B cell (primary cell): ENCODE data around the gene AP2S1. TPM values are rescaled to one million over a fixed set of nuclear protein-coding genes. Genes with fewer than 3 reads are reported as not detected.

Experiments
- ATAC-seq: fragments of 200-7000 bp; cut with Tn5 transposase; one replicate; pipeline ENCODE4 v1.10.0; 2021; ENCODE audit warnings: low read depth, mild to moderate bottlenecking, moderate number of reproducible peaks, moderate library complexity
- CTCF ChIA-PET: fragments of 350-600 bp; sonication (Branson Sonifier 250); formaldehyde crosslinking; loops from one replicate; lab custom pipeline; 2021; ENCODE audit warnings: antibody characterized with exemption, inconsistent platforms; lab: Charles Lee
- POLR2A ChIA-PET: fragments of 350-600 bp; sonication (Branson Sonifier 250); formaldehyde crosslinking; loops from one replicate; lab custom pipeline; 2021; ENCODE audit warnings: antibody characterized with exemption; lab: Charles Lee
- DNase-seq: peaks from one replicate; pipeline ENCODE4 v3.0.0; 2013
- H2AFZ ChIP-seq: 2 replicates; pipeline ENCODE4 v1.6.1; 2012; ENCODE audit warnings: mild to moderate bottlenecking, low read depth, low read length; ENCODE audit not compliant: insufficient read depth, poor library complexity, severe bottlenecking
- H3K27ac ChIP-seq, 2 donors: 1 replicate in 1 of 2; 2 replicates in 1 of 2; pipeline ENCODE4 v1.5.1; 2012 to 2013; ENCODE audit warnings: low read length in 2 of 2, mild to moderate bottlenecking in 2 of 2, moderate library complexity in 1 of 2
- H3K27me3 ChIP-seq, 4 experiments: fragments of 200-600 bp in 1 of 4; sonication (generic) in 1 of 4; replicated peaks in 1 of 4; 1 replicate in 2 of 4; 2 replicates in 2 of 4; pipeline versions ENCODE4 v1.6.1 to v1.7.0; 2013 to 2016; ENCODE audit warnings: low read length in 3 of 4, mild to moderate bottlenecking in 2 of 4, mixed read lengths in 1 of 4, moderate library complexity in 1 of 4; ENCODE audit not compliant: insufficient read depth in 4 of 4, control insufficient read depth in 3 of 4; ENCODE audit errors: control extremely low read depth in 1 of 4
- H3K36me3 ChIP-seq, 2 experiments: replicated peaks in 1 of 2; 1 replicate in 1 of 2; 2 replicates in 1 of 2; pipeline versions ENCODE4 v1.6.1 to v1.7.1; 2013; ENCODE audit warnings: low read length in 1 of 2; ENCODE audit not compliant: insufficient read depth in 2 of 2, control insufficient read depth in 1 of 2; ENCODE audit errors: control extremely low read depth in 1 of 2, extremely low read depth in 1 of 2
- H3K4me1 ChIP-seq, 2 donors: fragments of 200-600 bp in 1 of 2; sonication (generic) in 1 of 2; 1 replicate in 1 of 2; 2 replicates in 1 of 2; pipeline versions ENCODE4 v1.5.1 to v1.6.1; 2013 to 2017; ENCODE audit warnings: low read length in 2 of 2; ENCODE audit not compliant: control insufficient read depth in 2 of 2, insufficient read depth in 2 of 2
- H3K4me2 ChIP-seq: replicated peaks from 2 replicates; pipeline ENCODE3; 2012; ENCODE audit warnings: mild to moderate bottlenecking, low read depth, low read length; ENCODE audit not compliant: poor library complexity, severe bottlenecking
- H3K4me3 ChIP-seq, 5 experiments: fragments of 200-600 bp in 1 of 5; sonication (generic) in 1 of 5; 1 replicate in 3 of 5; 2 replicates in 2 of 5; pipeline versions ENCODE4 v1.5.1 to v1.7.0; 2011 to 2016; ENCODE audit warnings: low read length in 4 of 5, mild to moderate bottlenecking in 4 of 5, low read depth in 2 of 5, control low read depth in 1 of 5, moderate library complexity in 1 of 5; ENCODE audit not compliant: insufficient read depth in 1 of 5; ENCODE audit errors: control extremely low read depth in 1 of 5, extremely low read depth in 1 of 5
- H3K79me2 ChIP-seq: fragments of 200-600 bp; sonication (generic); one replicate; pipeline ENCODE4 v1.6.0; 2016; ENCODE audit warnings: low read length; ENCODE audit not compliant: control insufficient read depth, insufficient read depth
- H3K9ac ChIP-seq: fragments of 200-600 bp; sonication (generic); 2 replicates; pipeline ENCODE4 v1.6.1; 2017; ENCODE audit warnings: mild to moderate bottlenecking, low read length, moderate library complexity
- H3K9me3 ChIP-seq, 3 donors: one replicate each; pipeline versions ENCODE4 v1.6.1 to v1.7.1; 2013; ENCODE audit warnings: low read length in 2 of 3; ENCODE audit not compliant: control insufficient read depth in 2 of 3, insufficient read depth in 1 of 3; ENCODE audit errors: control extremely low read depth in 1 of 3
- H4K20me1 ChIP-seq: 2 replicates; pipeline ENCODE4 v1.6.0; 2012; ENCODE audit warnings: mild to moderate bottlenecking, low read length; ENCODE audit not compliant: insufficient read depth, control insufficient read depth, poor library complexity, severe bottlenecking
- H3K27ac Mint-ChIP-seq: one replicate; pipeline ENCODE4 v1.8.0; 2021; ENCODE audit warnings: mixed read lengths
- H3K27me3 Mint-ChIP-seq: one replicate; pipeline ENCODE4 v1.8.0; 2021; ENCODE audit warnings: mixed read lengths
- H3K4me1 Mint-ChIP-seq: one replicate; pipeline ENCODE4 v1.8.0; 2021; ENCODE audit warnings: mixed read lengths
- H3K4me3 Mint-ChIP-seq: one replicate; pipeline ENCODE4 v1.8.0; 2021; ENCODE audit warnings: mixed read lengths
- H3K9me3 Mint-ChIP-seq: one replicate; pipeline ENCODE4 v1.8.0; 2022; ENCODE audit warnings: mixed read lengths; ENCODE audit not compliant: insufficient read depth
- CTCF ChIP-seq: fragments of 200-600 bp; IDR thresholded peaks from one replicate; pipeline ENCODE4 v1.8.0; 2022; ENCODE audit warnings: antibody characterized with exemption, mild to moderate bottlenecking
- EZH2 ChIP-seq: IDR thresholded peaks from 2 replicates; pipeline ENCODE4 v1.6.1; 2012; ENCODE audit warnings: borderline replicate concordance, low read depth, mild to moderate bottlenecking, moderate library complexity, low read length; ENCODE audit not compliant: insufficient read depth, poor library complexity, severe bottlenecking
- WGBS: methylation state at CpG from one replicate; pipeline ENCODE4 v1.1.5; 2013; ENCODE audit warnings: missing lambda C conversion rate; ENCODE audit not compliant: insufficient coverage; 5-methylcytosine and 5-hydroxymethylcytosine counted together
- intact Hi-C: fragments of 100-400 bp; cut with micrococcal nuclease; formaldehyde crosslinking; loops from one replicate; pipeline ENCODE4 v1.10.0; 2022
- polyA plus RNA-seq: library from polyadenylated mRNA; depleted of rRNA; stranded (reverse); fragments of >200 nt; gene quantifications from 2 replicates; pipeline ENCODE4 v1.2.3, GENCODE V29; 2012
- total RNA-seq, 2 donors: library from RNA; stranded (reverse); fragments of 120-200 nt in 1 of 2; gene quantifications; 1 replicate in 1 of 2; 2 replicates in 1 of 2; pipeline versions ENCODE4 v1.2.3 to v1.2.4, GENCODE V29; 2013 to 2022

The AP2S1 gene
- total and polyA plus RNA-seq, 2 donors (not counting 1 experiment from before 2014, with no cell fraction given) = 47.2 to 51.3 TPM

DNA sequence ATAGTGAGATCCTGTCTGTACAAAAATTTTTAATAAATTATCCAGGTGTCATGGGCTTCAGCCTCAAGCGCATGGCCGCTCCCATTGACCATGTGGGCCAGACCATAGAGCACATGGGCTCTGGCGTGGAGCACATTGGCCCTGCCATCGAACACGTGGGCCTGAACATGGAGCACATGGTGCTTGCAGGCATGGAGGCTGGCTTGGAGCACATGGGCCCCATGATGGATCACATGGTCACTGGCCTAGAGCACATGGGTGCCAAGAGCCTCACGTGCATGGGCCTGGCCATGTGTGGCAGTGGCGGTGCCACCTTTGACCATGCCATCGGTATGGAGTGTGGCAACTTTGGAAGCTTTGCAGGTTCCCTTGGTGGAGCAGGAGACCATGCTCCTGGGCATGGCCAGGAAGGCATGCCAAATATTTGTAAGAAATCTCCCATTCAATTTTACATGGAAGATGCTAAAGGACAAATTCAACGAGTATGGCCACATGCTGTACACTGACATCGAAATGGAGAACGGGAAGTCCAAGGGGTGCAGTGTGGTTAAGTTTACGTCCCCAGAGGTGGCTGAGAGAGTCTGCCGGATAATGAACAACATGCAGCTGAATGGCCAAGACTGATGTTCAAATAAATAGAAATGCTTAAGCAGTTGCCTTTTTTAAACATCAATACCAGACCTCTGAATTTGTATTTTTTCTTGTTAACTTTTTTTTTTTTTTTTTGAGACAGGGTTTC is 40.9 kb downstream of the AP2S1 start:
- intact Hi-C loops = no loop called here
- ATAC-seq = peak; percentile 47
- Histone ChIP-seq H3K9me3 (no peaks in the 10 kb centered on the region), H3K79me2 (no peaks in the 10 kb centered on the region), H3K9ac (no peak overlapping the region), H3K27me3 (no peaks in the 10 kb centered on the region), H3K4me2 (peak overlapping the region; percentile 4), H4K20me1 (no peaks in the 10 kb centered on the region), H3K4me3 (no peak overlapping the region), H3K36me3 (no peaks in the 10 kb centered on the region), H3K4me1 (peaks cover 0 to 9% of the 10 kb centered on the region in 2 donors), H2AFZ (no peak overlapping the region), H3K27ac (no peak overlapping the region)
- POLR2A ChIA-PET = interaction anchor here (0.6 to 1.2 kb wide), 4 partner anchors 10 to 43 kb away, joined by 3 to 5 read pairs (median 4); no protein-coding TSS in a partner anchor
- DNase-seq = no peak
- H3K27me3 Mint-ChIP-seq = no peaks in the 10 kb centered on the region
- H3K9me3 Mint-ChIP-seq = no peaks in the 10 kb centered on the region
- peaks cover 4% of the 10 kb centered on the region for H3K4me1 Mint-ChIP-seq
- 96% methylated on average over 8 of the region's 13 CpGs for WGBS
- peak overlapping the region; percentile 29 for H3K4me3 Mint-ChIP-seq
- TF ChIP-seq EZH2 (no peak), CTCF (no peak)
- CTCF ChIA-PET = interaction anchor here (1.6 kb wide), 1 partner anchor 31 kb away, joined by 6 read pairs; no protein-coding TSS in a partner anchor
- peak overlapping the region; percentile 46 for H3K27ac Mint-ChIP-seq

DNA sequence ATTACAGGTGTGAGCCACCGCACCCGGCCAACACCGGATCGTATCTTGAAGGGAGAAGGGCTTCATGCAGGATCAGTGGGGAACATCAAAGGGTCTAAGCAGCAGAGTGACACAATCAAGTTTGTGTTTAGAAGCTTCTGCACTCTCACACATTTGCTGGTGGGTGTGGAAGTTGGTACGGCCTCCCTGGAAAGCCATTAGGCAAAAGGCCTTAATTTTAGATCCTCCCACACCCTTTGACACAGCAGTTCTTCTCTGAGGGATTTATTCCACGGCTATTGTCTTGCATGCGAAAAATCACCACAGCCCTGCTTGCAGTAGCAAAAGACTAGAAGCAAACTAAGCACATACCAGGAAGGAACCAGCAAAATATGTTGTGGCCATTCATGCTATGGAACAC is 44.0 kb downstream of the AP2S1 start:
- no peak overlapping the region for H3K27ac Mint-ChIP-seq
- H3K79me2 ChIP-seq = no peaks in the 10 kb centered on the region

More for the DNA sequence above, 44.0 kb downstream of the AP2S1 start:
- H3K9ac ChIP-seq = no peak overlapping the region
- H3K27ac ChIP-seq = no peak overlapping the region
- DNase-seq = no peak
- H4K20me1 ChIP-seq = no peaks in the 10 kb centered on the region
- no peak for ATAC-seq
- H3K4me1 ChIP-seq = peaks cover 0 to 9% of the 10 kb centered on the region in 2 donors
- POLR2A ChIA-PET = no interaction called here
- no peaks in the 10 kb centered on the region for H3K36me3 ChIP-seq
- no peaks in the 10 kb centered on the region for H3K27me3 ChIP-seq
- no peaks in the 10 kb centered on the region for H3K9me3 ChIP-seq
- TF ChIP-seq CTCF (no peak), EZH2 (no peak)
- H3K4me2 ChIP-seq = no peak overlapping the region
- intact Hi-C loops = no loop called here
- H3K4me3 Mint-ChIP-seq = no peak overlapping the region
- WGBS = 95% methylated on average over 6 of the region's 7 CpGs
- H3K27me3 Mint-ChIP-seq = no peaks in the 10 kb centered on the region
- no peak overlapping the region for H2AFZ ChIP-seq
- H3K4me3 ChIP-seq = no peak overlapping the region
- H3K9me3 Mint-ChIP-seq = no peaks in the 10 kb centered on the region
- H3K4me1 Mint-ChIP-seq = peaks cover 4% of the 10 kb centered on the region
- CTCF ChIA-PET = interaction anchor here (1.2 kb wide), 1 partner anchor 144 kb away, joined by 4 read pairs; no protein-coding TSS in a partner anchor
